GM04503 (cell line): ENCODE results near the gene PPIP5K2.
A peak's percentile ranks its signal among the peaks of the same experiment; 100 is the strongest.
"Not testable (repeated sequence)": the region's sequence is repeated elsewhere in the genome, so short reads cannot be mapped to it uniquely, and the experiment has no call there.

Source experiments
- DNase-seq: peaks from one replicate; pipeline ENCODE4 v3.0.0-alpha.2; 2012; ENCODE audit warnings: low read depth

Gene PPIP5K2

DNA sequence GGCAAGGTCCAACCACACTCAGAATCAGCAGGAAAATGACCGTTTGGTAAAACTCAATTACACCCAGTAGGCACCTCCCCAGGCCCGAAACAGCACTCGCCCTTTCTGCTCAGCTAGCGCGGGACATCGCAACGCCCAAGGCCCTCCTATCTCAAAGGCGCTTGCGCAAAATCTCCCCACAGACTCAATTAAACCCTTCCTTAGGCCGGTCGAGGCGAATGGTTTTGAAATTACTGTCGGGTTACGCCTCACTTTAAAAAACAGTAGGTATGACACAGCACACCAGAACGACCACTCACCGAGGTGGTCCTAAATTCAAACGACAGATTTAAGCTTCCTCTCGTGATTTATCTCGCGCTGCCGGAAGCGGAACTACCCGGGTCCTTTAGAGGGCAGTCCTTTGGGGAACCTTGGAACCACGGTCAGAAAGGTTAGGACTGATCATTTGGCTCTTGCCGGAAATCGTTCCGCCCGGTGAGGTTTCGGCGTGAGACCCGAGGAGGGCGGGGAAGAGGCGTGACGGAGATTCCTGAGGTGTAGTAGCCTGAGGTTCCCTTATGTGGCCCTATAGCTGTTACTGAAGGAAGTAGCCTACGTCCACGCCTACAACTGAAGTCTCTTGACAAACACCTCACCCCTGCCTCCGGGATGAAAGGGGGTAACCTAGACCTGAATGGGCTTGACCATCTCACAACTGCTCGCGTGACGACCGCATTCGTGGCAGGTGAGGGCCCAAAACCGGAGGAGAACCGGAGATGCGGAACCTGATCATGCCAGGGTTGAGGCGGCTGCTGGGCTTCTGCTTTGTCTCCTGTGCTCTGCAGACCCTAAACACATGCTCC, at the start of gene PPIP5K2, which contains the start of gene GIN1:
TSS of gene PPIP5K2 (plus strand) at position 537 of the 842 bp plus-strand sequence. CDS start 9,289 bp downstream, outside the sequence.
TSS of gene GIN1 (minus strand) at position 374 of the 842 bp plus-strand sequence. CDS start 11,431 bp downstream, outside the sequence.
- DNase-seq = peak; percentile 92

DNA sequence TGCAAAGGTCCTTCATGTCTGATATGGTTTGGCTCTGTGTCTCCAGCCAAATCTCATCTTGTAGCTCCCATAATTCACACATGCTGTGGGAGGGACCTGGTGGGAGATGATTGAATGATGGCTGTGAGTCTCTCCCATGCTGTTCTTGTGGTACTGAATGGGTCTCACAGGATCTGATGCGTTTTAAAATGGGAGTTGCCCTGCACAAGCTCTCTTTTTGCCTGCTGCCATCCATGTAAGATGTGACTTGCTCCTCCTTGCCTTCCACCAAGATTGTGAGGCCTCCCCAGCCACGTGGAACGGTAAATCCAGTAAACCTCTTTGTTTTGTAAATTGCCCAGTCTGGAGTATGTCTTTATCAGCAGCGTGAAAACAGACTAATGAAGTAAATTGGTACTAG, 46.6 kb upstream of the PPIP5K2 start:
- not testable (repeated sequence) for DNase-seq

DNA sequence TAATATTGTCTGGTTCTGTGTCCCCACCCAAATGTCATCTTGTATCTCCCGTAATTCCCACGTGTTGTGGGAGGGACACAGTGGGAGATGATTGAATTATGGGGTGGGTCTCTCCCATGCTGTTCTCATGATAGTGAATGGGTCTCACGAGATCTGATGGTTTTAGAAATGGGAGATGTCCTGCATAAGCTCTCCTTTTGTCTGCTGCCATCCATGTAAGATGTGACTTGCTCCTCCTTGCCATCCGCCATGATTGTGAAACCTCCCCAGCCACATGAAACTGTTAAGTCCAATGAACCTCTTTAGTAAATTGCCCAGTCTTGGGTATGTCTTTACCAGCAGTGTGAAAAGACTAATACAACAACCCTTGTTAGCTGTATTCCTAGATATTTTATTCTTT, 44.7 kb upstream of the PPIP5K2 start:
- DNase-seq = no peak

DNA sequence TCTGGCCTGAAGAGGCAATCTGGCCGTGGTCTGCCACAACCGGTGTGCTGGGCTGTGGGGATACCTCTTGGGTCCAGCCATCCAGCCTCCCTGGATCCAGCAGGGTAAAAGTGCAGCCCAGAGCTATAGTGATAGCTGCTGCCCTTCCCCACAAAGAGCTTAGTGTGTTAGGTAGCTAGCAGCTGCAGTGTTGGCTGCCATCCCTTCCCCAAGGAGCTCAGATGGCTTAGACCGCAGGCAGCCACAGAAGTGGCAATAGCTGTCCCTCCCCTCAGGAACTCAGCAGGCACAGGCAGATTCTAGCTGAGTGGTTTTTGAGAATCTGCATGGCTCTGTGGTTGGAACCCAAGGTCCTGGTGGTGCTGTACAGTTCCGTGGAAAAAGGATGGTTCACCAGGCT, 40.3 kb upstream of the PPIP5K2 start:
- no peak for DNase-seq

DNA sequence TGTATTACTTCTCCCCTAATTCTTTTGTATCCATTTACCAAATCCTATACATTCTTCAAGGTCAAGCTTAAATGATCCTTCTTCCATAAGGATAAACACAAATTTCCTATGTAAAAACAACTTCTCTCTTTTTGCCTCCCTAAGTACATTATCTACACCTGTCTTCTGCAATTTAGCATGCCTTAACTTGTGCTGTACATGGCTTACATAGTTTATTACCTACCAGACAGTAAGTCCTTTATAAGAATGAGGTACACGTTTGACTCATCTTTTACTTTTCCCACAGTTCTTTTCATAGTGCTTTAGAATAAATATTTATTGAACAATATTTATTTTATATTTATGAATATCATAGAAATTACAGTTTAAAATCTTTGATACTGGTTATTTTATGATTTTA, 33.6 kb upstream of the PPIP5K2 start:
- DNase-seq = no peak

DNA sequence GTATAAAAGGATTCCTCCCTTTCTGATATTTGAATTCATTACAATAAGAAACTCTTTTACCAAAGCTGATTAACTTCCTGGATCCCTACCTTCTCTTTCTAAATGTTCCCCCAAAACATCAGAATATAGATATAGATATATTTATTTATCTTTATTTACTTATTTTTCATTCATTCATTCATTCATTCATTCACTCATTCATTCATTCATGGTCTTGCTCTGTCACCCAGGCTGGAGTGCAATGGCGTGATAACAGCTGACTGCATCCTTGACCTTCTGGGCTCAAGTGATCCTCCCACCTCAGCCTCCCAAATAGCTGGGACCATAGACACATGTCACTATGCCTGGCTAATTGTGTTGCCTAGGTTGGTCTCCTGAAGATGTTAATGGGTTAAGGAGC, 30.8 kb upstream of the PPIP5K2 start:
- no peak for DNase-seq

DNA sequence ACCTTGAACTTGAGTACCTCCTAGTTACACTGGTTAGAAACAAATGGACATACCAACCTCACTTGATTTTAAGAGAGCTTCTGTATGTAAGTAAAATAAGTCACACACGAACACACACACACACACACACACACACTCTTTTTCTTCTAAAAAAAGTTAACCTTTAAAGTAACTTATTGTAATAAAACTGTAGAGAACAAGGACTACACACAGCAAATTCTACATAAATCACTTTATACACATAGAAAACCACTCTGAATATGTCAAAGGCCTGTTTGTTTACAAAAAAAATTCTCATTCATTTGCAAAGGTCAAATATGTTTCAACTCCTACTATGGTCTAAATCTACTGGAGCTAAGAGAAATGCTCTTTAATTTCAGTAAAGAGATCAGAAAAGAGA, 29.3 kb upstream of the PPIP5K2 start:
- DNase-seq = no peak

DNA sequence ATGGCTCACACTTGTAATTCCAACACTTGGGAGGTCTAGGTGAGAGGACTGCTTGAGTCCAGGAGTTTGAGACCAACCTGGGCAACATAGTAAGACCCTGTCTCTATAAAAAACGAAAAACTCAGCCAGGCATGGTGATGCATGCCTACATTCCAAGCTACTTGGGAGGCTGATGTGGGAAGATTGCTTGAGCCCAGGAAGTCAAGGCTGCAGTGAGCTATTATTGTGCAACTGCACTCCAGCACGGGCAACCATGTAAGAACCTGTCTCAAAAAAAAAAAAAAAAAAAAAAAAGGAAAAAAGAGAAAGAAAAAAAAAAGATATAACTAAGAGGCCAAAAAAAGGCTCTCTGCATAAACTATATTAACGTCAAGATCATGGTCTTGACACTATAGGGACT, 27.4 kb upstream of the PPIP5K2 start:
- DNase-seq = no peak

DNA sequence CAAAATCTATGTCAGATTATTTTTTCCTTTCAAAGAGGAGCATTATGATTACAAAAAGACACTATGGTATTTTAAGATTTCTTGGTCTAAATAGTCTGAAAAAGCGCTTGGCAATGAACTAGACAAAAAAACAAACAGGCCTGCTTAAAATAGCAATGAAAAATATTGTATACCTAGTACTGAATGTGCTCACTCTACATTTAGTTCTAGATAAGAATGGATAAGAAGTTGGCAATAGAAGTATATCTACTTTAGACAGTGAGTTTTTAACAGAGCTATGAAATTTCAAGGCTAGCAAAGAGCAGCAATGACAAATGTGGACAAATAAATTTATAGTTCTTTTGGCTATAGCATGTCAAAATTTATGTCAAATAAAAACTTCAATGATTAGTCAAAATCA, 26.4 kb upstream of the PPIP5K2 start:
- no peak for DNase-seq

DNA sequence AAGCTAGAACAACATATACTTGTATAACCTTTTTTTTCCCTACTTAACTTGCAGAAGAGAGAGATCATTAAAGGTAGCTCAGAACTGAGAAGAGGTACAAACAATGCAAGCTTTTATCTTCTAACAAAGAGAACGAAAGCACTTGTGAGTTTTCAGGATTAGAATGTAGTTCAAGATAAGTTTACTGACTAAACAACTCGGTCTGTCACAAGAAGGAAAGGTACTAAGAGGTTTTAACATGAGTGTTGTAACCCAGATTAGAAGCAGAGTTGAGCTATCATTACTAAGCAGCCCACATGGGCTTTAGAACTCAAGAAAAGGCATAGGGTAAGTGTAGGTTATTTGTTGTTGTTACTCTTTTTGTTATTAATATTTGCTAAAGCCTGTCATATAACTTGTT, 25.4 kb upstream of the PPIP5K2 start:
- DNase-seq = no peak

DNA sequence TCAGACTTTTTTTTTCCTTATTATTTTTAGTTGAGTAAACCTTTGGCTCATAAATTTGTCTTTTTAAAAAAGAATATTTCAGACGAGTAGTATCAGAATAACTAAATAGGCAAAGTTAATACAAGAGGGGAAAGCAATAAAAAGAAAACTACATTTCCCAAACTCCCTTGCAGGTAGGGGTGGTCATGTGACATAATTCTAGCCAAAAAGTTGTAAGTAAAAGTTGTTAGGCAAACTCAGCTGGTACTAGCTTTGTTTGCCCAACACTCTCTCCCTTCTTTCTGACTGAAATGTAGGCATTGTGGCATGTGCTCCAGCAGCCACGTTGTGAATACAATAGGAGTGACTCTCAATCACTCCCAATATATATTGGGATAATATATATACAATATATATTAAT, 21.1 kb upstream of the PPIP5K2 start:
- DNase-seq = no peak

DNA sequence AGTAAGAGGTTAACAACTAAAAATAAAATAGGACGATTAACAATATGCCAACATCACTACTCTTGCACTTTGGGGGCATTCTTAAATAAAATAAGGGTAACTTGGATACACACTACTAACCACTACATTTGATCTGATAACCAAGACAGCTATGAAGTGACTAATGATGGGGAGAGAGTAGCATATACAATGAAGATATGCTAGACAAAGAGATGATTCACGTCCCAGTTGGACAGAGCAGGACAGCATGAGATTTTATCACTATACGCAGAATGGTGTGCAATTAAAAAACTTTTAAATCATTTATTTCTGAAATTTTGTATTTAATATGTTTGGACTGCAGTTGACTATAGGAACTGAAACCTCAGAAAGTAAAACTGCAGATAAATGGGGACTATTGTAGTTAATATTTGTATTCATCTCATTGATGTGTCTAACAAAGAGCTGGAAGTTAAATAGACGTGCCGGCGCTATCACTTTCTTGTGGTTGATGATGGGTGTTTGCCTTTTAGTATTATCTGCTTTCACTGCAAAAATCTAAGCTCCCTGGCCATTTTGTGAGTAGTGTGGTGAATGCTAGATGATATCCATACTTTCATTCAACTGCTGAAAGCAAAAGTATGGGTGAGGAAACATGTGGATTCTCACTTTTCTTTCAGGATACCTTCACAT, 18.9 kb upstream of the PPIP5K2 start:
- no peak for DNase-seq

DNA sequence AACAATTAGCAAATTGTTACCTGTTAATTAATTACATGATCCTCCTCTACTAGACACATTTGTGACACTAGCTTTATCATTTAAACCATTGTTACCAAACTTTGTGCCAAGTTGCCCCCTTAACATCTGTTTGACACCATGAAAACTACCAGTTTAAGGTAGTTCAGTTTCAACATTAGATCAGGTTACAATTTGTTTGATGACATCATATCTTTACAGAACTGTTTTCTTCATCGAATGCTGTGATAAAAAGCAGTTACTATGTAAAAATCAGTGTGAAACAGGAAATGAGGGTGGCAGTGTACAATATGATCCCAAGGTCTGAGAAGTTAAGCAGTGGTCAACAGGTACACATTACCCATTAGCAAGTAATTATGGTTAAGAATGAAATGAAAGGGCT, 17.9 kb upstream of the PPIP5K2 start:
- no peak for DNase-seq

DNA sequence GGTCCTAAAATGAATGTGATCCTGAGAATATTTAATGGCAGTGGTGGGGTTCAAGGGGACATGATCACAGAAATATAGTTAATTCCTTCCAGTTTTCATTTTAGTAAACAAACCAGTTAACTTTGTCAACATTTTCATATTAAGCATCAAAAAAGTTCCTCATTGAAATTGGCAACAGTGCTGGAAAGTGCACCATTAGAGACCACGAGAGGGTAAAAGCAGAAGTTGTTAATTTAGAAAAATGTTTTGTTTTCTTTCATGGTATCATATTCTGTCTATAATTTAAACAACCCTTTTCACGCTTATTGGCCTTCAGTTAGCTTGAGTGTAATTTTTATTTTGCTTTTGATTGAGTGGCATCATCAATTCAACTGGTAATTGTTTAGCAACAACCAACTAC, 12.0 kb upstream of the PPIP5K2 start:
- DNase-seq = no peak

DNA sequence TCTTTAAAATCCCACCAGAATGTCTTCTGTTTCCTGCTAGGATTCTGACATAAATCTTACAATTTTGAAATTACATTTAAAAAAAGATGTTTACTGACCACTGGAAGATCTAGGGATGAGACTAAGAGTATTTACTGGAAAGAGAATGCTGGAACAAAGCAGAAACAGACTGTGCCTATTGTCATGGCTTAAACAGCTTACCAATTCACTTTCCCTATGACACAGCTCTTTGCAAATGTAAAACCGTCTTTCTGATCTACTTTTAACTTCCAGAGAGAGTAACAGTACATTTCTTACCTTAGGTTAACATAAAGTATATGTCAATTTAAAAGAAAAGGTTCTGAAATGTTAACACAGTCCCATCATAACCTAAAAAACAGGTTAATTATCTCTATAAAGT, 10.8 kb upstream of the PPIP5K2 start:
- no peak for DNase-seq

DNA sequence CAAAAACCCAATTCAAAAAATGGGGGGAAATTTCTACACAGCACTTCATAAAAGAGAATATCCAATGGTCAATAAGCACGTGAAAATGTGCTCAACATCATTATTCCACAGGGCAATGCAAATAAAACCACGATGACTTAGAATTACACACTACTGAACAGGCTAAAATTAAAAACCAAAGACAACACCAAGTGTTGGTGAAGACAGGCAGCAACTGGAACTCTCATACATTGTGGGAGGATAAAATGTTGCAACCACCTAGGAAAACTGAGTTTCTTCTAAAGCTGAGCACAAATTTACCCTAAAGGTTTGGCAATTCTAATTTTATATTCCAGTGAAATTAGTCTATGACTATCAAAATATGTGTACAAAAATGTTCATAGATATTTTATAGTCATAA, 9.7 kb upstream of the PPIP5K2 start:
- no peak for DNase-seq

DNA sequence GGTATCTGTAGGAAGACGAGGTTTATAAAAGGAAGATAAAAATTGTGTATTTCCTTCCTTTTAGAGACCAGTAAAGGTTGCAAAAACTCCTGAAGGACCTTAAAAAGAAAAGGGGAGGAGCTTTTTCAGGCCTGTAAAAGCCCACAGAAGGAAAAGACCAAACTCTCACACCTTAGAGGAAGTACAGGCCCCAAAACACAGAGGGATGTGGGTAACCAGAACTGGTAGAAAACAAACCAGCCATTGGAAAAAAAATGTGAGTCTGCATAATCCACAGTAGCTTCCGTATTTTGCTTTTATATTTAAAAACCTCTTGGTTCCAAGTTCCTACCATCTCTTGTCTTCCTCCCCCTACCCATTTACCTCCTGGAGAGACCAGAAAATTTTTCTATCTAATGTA, 8.6 kb upstream of the PPIP5K2 start:
- DNase-seq = no peak

DNA sequence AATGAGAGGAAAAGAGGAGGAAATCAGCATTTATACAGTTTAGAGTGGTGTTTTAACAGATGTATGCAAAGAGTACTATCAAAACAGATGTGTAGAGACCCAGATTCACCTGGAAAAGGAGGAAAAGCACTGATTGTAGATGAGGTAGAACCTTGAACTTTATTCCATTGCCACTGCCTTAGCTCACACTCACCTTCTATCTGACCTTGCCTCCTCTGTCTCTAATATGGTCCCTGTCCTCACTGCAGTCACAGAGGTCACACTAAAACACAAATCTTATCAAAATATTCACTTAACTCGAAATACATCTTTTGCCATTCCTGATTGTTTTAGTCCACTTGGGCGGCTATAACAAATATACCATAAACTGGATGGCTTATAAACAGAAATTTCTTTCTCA, 7.2 kb upstream of the PPIP5K2 start:
- no peak for DNase-seq

DNA sequence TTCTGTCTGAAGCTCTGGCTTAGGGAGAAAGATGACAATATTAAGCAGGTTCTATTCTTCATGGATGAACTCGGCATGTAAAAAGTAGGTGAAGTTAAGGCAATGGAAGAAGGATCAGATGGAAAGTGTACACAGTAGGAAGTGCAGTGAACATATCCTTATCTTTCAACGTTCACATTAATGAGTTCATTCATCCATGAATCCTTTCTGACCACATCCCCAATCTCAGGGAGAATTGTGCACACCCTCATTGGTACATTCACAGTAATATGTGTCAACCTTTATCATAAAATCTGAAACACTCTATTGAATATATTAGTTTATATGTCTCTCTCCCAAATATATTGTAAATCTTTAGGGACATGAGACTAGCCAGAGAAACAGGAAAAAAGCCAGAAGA, 5.7 kb upstream of the PPIP5K2 start:
- no peak for DNase-seq

DNA sequence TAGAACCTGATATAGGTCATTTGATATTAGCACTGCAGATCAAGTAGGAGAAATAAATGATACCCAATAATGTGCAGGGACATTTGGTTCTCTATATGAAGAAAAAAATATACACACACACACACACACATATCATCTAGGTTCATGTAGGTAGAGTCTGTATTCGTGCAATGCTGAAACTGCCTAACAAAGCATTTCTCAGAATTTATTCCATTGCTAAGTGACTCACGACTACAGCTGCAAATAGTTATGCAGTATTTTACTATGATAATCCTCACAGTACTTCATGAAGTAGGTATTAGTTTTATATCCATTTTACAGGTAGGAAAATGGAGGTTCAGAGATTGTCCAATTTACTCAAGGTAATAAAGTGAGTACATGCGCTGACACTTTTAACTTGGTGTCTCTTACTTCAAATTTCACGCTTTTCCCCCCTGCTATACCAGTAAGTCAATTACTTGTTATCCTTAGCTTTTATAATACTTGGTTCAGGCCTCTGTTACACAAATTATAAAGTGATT, 2.6 kb upstream of the PPIP5K2 start:
- no peak for DNase-seq

DNA sequence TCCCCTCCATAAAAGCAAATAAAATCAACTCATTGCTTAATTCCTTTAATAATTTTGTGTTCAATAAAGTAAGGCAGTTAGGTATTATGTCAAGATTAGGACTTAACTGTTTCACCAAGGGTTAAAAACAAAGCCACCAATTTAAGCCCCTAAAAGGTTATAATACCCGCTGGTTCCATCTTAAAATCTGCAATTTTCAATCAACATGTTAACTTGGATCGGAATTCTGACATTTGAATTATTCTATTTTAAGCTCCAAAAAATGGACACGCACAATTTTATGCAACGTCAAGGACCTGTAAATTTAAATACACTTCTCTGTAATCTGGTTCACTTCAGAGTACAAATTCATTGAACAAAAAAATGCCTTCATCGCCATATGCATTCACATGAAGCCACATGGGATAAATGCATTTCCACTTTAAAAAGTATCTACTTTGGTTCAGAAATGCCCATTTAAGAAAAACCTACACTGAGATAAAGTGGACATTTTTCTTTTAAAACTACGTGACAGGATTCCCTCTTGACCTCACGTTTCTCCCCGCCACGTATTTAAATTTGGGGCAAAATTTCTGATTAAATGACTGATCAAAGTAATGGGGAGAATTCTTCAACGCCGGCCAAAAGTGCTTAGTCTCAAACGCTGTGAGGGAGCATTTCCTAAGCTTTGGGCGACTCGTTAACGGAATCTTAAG, 884 bp upstream of the PPIP5K2 start:
- no peak for DNase-seq

DNA sequence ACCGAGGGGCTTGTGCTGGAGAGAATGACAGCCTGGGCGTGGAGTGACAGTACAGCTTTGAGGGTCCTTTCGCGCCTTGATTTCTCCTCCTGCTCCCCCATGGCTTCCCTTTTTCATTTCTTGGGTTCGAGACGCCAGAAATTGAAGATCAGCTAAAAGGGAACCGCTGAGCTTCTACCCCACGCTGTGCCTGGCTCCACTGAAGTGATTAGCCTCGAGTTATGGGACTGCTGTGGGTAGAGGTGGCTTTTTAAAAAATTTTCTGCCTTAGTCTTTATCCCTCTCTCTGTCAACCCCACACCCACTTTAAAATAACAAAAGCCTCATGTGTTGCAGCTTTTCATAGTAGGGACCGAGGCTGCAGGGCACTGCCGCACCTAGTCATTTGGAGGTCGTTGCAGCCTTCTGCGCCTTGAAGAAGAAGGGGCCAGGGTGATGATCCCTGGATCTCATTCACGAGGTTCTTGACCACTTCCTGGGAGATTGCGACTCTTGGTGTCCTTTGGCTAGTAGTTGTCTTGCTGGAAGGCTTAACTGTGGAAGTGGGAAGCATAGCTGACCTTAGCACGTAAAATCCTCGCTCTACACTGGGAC, 603 bp downstream of the PPIP5K2 start:
- DNase-seq = no peak
